WTC11 (cell line): ENCODE data around the gene TPPP3. TPM values are rescaled to one million over a fixed set of nuclear protein-coding genes. Genes with fewer than 3 reads are reported as not detected.

ENCODE experiments used
- ATAC-seq: fragments of 200-7000 bp; cut with Tn5 transposase; 2 replicates; pipeline ENCODE4 v1.10.0; 2021; ENCODE audit warnings: mild to moderate bottlenecking, moderate library complexity
- CTCF ChIA-PET: fragments of 300-600 bp; sonication (Branson Sonifier 250); formaldehyde crosslinking; loops from one replicate; lab custom pipeline; 2021; ENCODE audit warnings: antibody characterized with exemption; lab: Charles Lee
- POLR2A ChIA-PET: fragments of 350-600 bp; sonication (Branson Sonifier 250); formaldehyde crosslinking; loops from one replicate; lab custom pipeline; 2021; ENCODE audit warnings: antibody characterized with exemption; lab: Charles Lee
- DNase-seq: peaks from one replicate; pipeline ENCODE4 v3.0.0; 2021; ENCODE audit warnings: low spot score
- H3K27ac Mint-ChIP-seq: 2 replicates; pipeline ENCODE4 v1.8.0; 2021; ENCODE audit warnings: mixed read lengths
- H3K27me3 Mint-ChIP-seq: 2 replicates; pipeline ENCODE4 v1.8.0; 2021; ENCODE audit warnings: low read depth, mild to moderate bottlenecking, moderate library complexity, mixed read lengths
- H3K36me3 Mint-ChIP-seq: 2 replicates; pipeline ENCODE4 v1.8.0; 2021; ENCODE audit warnings: mixed read lengths
- H3K4me1 Mint-ChIP-seq: 2 replicates; pipeline ENCODE4 v1.8.0; 2022; ENCODE audit warnings: mixed read lengths
- H3K4me3 Mint-ChIP-seq: 2 replicates; pipeline ENCODE4 v1.8.0; 2021; ENCODE audit warnings: mild to moderate bottlenecking, moderate library complexity, mixed read lengths
- H3K9me3 Mint-ChIP-seq: 2 replicates; pipeline ENCODE4 v1.8.0; 2021; ENCODE audit warnings: mixed read lengths
- AFF4 ChIP-seq: sonication (generic); formaldehyde crosslinking; IDR thresholded peaks from 2 replicates; pipeline ENCODE4 v1.8.1; 2023; ENCODE audit warnings: mild to moderate bottlenecking, missing genetic modification reagents, borderline replicate concordance
- ATF2 ChIP-seq: sonication (generic); formaldehyde crosslinking; IDR thresholded peaks from 2 replicates; pipeline ENCODE4 v1.8.1; 2022; ENCODE audit warnings: low read depth, missing genetic modification reagents, borderline replicate concordance
- EMX1 ChIP-seq: fragments of 250-450 bp; sonication (Bioruptor Pico); IDR thresholded peaks from 2 replicates; pipeline ENCODE4 v1.8.0; 2021; ENCODE audit warnings: mild to moderate bottlenecking
- JUN ChIP-seq: sonication (generic); formaldehyde crosslinking; IDR thresholded peaks from 2 replicates; pipeline ENCODE4 v1.8.0; 2023; ENCODE audit warnings: mild to moderate bottlenecking, missing genetic modification reagents
- NR1H2 ChIP-seq: sonication (generic); formaldehyde crosslinking; IDR thresholded peaks from 2 replicates; pipeline ENCODE4 v1.9.0; 2021; ENCODE audit warnings: mild to moderate bottlenecking, moderate library complexity, missing genetic modification reagents
- PRRX2 ChIP-seq: fragments of 250-450 bp; sonication (Bioruptor Pico); IDR thresholded peaks from 2 replicates; pipeline ENCODE4 v1.8.0; 2021; ENCODE audit warnings: mild to moderate bottlenecking
- RORB ChIP-seq: fragments of 250-450 bp; sonication (Bioruptor Pico); IDR thresholded peaks from 2 replicates; pipeline ENCODE4 v1.9.0; 2021; ENCODE audit warnings: mild to moderate bottlenecking
- SOX15 ChIP-seq: fragments of 250-450 bp; sonication (Bioruptor Pico); IDR thresholded peaks from 2 replicates; pipeline ENCODE4 v1.9.0; 2021; ENCODE audit warnings: mild to moderate bottlenecking
- STAT6 ChIP-seq: sonication (generic); formaldehyde crosslinking; conservative IDR thresholded peaks from 2 replicates; pipeline ENCODE4 v1.8.1; 2023; ENCODE audit warnings: mild to moderate bottlenecking, low read depth, missing genetic modification reagents, moderate library complexity
- TEAD1 ChIP-seq: sonication (generic); formaldehyde crosslinking; IDR thresholded peaks from 2 replicates; pipeline ENCODE4 v1.8.0; 2022; ENCODE audit warnings: mild to moderate bottlenecking, missing genetic modification reagents
- ZMAT4 ChIP-seq: fragments of 250-450 bp; sonication (Bioruptor Pico); IDR thresholded peaks from 2 replicates; pipeline ENCODE4 v1.9.0; 2021; ENCODE audit warnings: mild to moderate bottlenecking
- ZNF219 ChIP-seq: sonication (generic); formaldehyde crosslinking; IDR thresholded peaks from 2 replicates; pipeline ENCODE4 v1.8.0; 2023; ENCODE audit warnings: missing genetic modification reagents, mild to moderate bottlenecking, borderline replicate concordance
- ZNF423 ChIP-seq: fragments of 250-450 bp; sonication (Bioruptor Pico); IDR thresholded peaks from 2 replicates; pipeline ENCODE4 v2.1.2; 2022; ENCODE audit warnings: mild to moderate bottlenecking, moderate library complexity
- ZSCAN18 ChIP-seq: fragments of 250-450 bp; sonication (Bioruptor Pico); IDR thresholded peaks from 2 replicates; pipeline ENCODE4 v2.1.2; 2022; ENCODE audit warnings: mild to moderate bottlenecking, moderate library complexity
- total RNA-seq: library from RNA; stranded (reverse); gene quantifications from 3 replicates; pipeline ENCODE4 v1.2.3, GENCODE V29; 2021

The TPPP3 gene
- total RNA-seq, 1 experiment from 2014 or later = 0.74 TPM

GRCh38 chr16:67438824-67439393, 45.6 kb upstream of the TPPP3 start:
- Mint-ChIP-seq H3K27ac (no peak overlapping the region), H3K9me3 (no peaks in the 10 kb centered on the region), H3K4me3 (no peak overlapping the region), H3K36me3 (peaks cover 3% of the 10 kb centered on the region; the same call in 1 of the 2 replicates), H3K27me3 (no peaks in the 10 kb centered on the region), H3K4me1 (peaks cover 5% of the 10 kb centered on the region)
- ATAC-seq (no peak), DNase-seq (no peak)
- CTCF ChIA-PET = interaction anchor here (0.6 to 1.8 kb wide), 4 partner anchors 40 to 478 kb away, joined by 3 to 7 read pairs (median 3); partner anchors contain the start of gene CES3
- POLR2A ChIA-PET = no interaction called here
- TF ChIP-seq NR1H2 (no peak), STAT6 (CRISPR knock-in tag) (no peak), JUN (no peak), ZMAT4 (no peak), SOX15 (CRISPR knock-in tag) (no peak), ZNF423 (no peak), ATF2 (CRISPR knock-in tag) (no peak), ZNF219 (CRISPR knock-in tag) (no peak), AFF4 (CRISPR knock-in tag) (no peak), ZSCAN18 (CRISPR knock-in tag) (no peak)

- TF ChIP-seq AFF4 (CRISPR knock-in tag) (no peak), TEAD1 (CRISPR knock-in tag) (no peak), PRRX2 (CRISPR knock-in tag) (no peak), RORB (no peak), EMX1 (CRISPR knock-in tag) (no peak)
- H3K9me3 Mint-ChIP-seq = no peaks in the 10 kb centered on the region
- no peak overlapping the region for H3K27ac Mint-ChIP-seq
- H3K4me1 Mint-ChIP-seq = peaks cover 11% of the 10 kb centered on the region
- CTCF ChIA-PET = interaction anchor here (1.3 to 1.8 kb wide), 2 partner anchors 39 to 477 kb away, joined by 3 to 7 read pairs; partner anchors contain the start of gene CES3
- no peak overlapping the region for H3K4me3 Mint-ChIP-seq
- H3K36me3 Mint-ChIP-seq = peaks cover 3% of the 10 kb centered on the region; the same call in 1 of the 2 replicates
- no peaks in the 10 kb centered on the region for H3K27me3 Mint-ChIP-seq
- no peak for ATAC-seq
- DNase-seq = no peak
- POLR2A ChIA-PET = no interaction called here
Observed at GRCh38 chr16:67438098-67438791, 44.9 kb upstream of the TPPP3 start.
